HG02571 (cell line): Measurements from ENCODE around the gene PPCS.
A peak's percentile ranks its signal among the peaks of the same experiment; 100 is the strongest.

Experiments
- ATAC-seq: cut with Tn5 transposase; IDR thresholded peaks from one replicate; pipeline ENCODE4 v1.9.1; 2021; ENCODE audit warnings: mild to moderate bottlenecking, moderate library complexity; ENCODE audit not compliant: unreplicated experiment

Gene PPCS

DNA sequence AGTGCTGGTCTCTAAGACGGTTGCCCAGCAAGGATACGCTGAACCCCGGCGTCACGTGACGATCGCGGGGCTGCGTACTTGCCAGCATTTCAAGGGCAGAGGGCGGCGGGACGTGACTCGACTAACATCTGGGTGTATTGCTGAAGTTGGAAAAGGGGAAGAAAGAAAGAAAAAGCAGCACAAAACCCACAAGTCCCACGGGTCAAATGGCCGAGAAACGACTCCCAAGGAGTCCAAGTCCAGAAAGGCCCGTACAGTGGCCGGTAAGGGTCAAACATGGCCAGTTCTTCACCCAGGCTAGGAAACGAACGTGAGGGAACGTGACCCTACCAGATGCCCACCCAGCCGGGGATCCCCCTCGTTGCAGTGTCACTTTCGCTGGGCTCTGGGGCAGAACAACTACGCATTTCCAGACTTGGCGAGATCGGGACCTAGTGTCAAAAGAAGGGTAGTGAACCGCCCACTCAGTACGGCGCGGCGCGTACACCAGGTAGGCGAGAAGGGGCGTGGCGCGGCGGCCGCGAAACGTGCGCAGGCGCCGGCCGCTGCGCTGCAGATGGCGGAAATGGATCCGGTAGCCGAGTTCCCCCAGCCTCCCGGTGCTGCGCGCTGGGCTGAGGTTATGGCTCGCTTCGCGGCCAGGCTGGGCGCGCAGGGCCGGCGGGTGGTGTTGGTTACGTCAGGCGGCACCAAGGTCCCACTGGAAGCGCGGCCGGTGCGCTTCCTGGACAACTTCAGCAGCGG lies at the start of gene PPCS, which contains the start of gene ZMYND12:
TSS of gene PPCS (plus strand) at position 534 of the 744 bp plus-strand sequence. CDS start at position 557, 23 bp downstream.
TSS of gene ZMYND12 (minus strand) at position 13 of the 744 bp plus-strand sequence. CDS start 25 bp downstream, outside the sequence.
- peak; percentile 80 for ATAC-seq

DNA sequence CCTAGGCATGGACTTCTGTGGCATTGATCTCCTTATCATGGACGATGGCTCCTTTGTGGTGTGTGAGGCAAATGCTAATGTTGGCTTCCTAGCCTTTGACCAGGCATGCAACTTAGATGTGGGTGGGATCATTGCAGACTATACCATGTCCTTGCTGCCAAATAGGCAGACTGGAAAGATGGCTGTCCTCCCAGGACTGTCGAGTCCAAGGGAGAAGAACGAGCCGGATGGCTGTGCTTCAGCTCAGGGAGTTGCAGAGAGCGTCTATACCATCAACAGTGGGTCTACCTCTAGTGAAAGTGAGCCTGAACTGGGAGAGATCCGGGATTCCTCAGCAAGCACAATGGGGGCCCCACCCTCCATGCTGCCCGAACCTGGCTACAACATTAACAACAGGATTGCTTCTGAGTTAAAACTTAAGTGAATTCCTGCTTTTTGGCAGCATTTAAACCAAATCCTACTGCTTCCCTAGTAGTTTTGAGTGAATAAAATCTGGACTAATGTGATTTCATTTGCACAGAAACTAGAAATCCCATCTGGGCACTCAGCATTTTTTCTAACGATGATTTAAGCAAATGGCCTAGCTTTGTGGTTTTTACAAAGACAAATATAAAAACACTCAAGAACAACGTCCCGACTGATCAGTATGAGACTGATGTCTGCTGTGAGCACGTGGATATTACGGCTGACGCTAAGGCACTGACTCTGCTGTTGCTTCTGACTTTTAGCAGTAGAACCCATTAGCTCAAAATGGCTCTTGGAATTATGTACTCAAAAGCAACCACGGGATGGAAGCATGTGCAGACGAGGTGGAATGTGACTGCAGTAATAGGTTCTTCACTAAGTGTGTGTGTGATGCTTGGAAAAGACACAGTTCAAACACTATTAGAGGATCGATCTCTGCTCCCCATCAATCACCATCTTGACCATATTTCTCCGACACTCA lies 41.5 kb upstream of the PPCS start:
- ATAC-seq: no peak

DNA sequence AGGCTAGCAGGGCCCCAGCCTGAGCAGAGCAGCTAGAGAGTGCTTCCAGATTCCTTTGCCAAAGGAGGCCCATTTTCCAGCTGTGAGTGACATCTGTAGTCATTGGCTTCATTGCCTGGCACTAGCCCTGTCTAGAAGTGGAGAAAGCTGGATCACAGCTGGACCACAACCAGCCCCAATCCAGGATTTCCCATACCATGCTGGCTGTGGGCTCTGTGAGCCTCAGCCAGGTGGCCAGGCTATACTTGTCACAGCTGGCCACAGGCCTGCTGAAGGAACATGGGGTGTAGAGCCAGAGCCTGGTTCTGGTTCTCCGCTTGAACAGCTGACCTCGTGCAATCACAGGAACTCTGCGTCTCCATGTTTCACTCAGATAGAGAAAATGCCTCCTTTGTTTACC lies 39.2 kb upstream of the PPCS start:
- no peak for ATAC-seq

DNA sequence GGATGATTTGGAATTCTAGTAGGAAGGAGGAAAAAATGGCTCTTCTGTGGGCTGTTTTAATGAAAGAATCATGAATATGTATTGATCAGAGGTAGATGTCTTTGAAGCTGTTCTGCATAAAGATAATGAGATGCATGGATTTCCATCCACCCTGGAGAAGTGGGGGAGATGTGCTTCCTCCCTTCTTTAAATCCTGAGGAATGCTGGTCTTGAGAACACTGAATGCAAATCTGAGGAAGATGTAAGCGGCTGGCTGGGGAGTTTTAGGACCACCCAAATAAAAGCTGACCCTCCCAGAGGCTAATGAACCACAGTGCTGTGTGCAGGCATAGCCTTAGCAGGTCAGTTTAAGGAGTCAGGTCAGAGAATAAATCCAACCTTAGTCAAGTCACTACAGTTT lies 37.8 kb upstream of the PPCS start:
- no peak for ATAC-seq

DNA sequence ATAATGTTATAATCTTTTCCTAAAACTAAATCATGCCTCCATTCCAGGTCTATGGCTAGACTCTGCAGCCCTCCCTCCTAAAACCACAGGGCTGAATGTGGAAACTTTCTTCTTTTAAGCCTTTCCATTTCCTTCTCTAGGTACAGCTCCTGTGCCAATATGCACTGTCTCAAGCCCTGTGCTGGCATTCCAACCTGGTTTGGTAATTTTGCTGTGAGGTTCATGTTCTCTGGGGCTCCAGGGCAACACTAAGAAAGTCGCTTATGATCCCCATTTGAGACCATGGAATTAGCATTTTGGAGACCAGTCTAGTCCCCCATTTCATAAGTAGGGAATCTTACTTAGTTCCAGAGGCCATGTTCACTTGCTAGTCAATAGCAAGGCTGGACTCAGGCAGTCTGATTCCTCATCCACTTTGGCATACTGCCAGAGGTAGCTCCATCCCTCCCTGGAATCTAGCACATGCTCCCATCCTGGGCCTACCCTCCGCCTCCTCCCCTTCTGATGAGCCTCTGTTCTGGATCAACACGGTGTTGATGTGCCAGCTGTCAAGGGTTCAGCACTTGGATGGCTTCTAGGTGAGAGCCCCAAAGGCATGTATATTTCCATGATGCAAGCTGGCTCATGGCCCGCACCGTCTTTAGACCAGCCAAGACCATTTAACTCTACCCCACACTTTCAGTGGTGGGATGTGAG lies 37.1 kb upstream of the PPCS start:
- no peak for ATAC-seq

DNA sequence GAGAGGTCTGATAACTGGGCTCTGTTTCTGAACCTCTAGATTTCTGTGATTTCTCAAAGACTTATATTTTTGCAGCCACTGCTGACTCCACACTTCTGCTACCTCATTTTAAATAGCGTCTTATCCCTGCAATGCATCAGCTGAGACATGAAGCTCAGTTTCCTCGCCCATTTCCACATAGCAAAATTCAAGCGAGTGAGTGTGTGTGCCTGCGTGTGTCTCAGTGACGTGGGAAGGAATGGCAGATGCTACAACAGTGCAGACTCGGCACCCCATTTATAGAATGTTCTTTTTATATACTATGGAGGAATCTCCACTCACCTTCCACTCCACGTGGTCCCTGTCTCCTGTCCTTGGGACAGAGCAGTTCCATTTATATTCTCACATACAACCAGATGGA lies 36.2 kb upstream of the PPCS start:
- ATAC-seq: no peak

DNA sequence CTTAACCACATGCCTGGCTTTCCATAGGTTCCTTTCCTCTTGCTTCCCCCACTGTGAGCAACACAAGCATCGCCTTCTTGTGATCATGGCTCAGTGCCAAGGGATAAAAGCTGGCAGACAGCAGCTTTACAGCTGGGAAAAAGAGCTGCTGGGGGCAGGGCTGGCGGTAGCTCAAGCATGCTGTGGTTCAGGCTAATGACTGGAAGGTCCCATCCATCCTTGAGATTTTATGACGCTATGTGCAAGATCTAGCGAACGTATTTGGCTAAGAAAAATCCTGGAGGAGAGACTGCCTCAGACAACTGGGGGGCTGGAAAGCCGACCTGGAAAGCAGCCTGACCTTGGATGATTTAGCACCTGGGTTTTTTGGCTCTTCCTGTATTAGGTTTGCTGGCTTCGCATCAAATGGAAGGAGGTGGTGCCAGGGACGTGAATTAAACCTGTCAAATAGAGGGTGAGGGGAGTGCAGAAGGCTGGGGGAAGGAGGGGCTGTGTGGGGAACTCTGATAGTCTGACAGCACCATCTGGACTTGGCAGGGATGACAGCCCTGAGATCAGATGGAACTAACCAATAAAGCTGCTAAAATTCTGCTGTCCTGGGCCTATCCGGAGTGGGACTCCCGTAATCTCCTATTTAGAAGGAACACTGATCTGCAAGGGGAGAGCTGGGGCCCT lies 35.3 kb upstream of the PPCS start:
- no peak for ATAC-seq

DNA sequence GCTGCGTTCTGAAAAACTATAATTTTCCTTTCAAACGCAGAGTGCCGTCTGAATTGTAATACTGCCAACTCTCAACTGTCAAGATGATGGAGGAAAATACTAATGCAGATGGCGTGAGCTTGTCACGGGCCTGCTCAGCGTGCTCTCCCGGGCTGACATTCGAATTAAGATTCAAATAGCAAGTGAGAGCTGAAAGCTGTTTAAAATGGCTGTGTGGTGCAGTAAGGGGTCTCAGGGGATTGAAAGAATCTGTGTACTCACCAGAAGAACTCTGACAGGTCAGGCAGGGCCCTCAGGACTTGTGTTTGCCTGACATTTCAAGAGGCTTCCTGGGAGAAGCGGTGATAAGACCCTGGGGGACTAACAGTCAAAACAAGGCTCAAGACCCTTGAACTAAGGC lies 33.6 kb upstream of the PPCS start:
- no peak for ATAC-seq

DNA sequence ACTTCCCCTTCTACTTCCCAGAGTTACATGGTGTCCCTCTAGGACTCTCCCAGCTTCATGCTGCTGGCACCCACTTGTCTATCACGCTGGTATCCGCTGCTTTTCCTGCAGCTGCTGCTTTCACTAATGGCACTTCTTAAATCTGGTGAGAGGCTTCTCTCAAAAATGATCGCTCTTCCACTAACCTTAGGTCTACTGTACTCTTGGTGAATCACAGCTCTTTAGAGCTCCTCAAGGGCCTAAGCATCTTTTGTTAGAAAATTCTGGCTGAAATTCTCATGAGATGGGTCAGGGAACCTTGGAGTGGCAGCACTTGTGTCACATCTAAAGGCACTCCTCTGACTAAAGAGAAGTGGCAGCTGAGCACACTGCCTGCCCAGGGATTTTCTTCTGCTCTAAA lies 32.7 kb upstream of the PPCS start:
- no peak for ATAC-seq

DNA sequence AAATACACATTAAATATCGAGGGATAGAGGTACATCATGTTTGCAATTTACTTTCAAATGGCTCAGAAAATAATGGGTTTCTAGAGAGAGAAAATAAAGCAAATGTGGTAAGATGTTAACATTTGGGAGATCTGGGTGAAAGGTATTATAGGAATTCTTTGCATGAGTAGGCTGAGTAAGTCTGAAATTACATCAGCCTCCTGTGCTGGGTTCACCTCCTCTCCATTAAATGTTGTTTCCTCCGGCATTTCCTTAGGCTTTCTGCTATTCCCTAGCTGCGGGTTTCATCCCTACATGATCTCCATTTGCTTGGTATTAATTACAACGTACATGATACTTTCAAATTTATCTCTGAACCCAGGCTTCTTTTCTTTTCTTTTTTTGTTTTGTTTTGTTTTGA lies 32.1 kb upstream of the PPCS start:
- no peak for ATAC-seq

DNA sequence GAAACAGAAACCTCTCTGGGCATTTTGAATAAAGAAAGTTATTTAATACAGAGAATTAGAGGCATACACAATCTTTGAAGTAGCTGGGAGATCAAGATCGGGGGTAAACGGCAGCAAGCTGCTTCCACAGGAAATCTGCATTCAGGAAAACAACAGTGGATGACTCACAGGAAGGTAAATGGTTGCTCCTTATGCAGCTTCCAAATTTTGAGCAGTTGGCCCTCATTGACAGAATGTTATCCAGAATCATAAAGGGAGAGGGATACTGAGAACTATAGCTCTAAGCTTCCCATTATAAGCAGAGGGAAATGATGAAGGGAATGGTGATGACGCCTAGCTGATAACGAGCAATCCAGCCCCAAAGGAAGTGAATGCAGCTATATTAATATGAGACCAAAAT lies 29.1 kb upstream of the PPCS start:
- ATAC-seq: no peak

DNA sequence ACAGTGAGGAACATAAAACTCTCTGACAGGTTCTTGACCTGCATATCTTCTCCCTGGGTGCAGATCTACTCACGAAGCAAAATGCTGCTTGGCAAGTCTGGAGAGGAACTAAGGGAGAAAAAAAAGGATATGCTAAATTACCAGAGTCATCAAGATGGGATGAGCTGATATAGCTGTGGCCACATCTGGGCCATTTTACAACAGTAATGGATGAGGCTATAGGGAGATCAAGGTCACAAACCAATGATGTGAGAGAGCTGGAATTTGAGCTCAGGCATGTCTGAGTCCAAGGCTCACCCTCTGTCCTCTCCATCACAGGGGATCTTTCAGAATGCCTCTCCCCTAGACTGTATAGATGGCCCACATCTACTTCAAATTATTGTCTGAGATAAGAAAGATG lies 26.7 kb upstream of the PPCS start:
- no peak for ATAC-seq

DNA sequence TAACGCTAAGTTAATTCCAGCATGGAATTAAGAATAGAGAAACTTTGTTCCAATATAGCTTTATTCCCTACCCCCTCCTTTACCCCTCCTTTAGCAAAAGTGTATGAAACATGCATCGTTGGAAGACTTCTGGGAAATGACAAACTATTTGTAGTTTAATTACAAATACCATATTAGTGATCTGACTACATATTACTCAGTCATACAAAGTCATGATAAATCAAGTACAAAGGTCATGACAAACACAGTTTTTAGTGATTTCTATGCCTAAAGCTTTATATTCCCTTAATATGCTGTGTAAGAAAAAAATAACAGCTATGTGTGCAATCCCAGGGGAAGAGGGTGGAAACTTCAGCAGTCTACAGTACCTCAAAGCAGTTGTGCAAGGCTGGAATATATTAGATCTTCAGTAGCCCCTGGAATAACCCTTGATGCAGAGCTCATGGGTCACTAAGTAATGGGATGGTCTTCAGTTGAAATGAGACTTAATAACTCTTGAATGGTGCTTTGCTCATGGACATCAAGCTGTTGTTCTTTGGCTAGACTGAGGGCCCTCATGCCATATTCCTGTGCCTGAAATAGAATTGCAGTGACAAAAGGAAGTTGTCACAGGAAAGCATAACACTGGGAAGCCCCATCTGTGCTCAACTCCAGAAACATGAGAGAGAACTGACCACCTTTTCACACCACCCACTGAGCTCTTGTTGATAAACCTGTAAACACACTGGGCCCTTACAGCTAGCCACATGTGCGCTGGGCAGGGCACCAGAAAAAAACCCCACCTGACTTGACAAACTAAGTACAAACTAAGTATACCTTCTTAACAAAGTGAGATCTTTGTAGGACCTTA lies 25.8 kb upstream of the PPCS start:
- ATAC-seq: no peak

DNA sequence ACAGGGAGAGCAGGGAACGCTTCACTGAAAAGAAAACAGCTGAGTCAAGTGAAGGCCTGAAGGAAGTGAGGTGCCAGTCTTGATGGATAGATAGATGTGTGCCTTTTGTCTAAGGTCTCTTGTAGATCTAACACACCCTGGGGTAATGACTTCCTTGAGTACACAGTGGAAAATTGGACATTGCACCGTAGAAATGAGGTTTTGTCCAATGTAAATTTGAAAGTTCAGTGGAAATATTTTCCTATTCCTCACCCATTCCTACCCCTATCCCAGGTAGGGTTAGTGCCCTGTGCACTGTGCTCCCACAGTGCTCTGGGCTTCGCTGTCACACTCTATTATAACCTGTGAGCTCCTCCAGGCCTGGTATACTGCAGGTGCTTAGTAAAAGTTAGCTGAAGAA lies 24.8 kb upstream of the PPCS start:
- no peak for ATAC-seq

DNA sequence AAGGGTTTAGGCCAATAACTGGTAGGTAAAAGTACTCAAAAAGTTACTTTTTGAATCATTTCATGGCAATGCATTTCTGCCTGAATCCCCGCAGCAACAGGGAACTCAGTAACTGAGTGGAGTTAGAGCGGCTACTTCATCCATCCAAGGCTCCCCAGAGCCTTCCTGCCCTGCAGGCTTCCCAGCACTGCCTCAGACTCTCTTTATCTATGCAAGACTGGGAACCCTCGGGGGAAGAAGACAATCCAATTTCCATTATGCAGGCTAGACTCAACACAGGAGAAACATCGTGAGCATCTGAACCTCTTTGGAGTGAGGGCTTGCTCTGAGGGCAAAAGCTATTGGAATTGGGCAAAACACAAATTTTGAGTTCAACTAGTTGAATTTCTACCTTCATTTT lies 23.6 kb upstream of the PPCS start:
- no peak for ATAC-seq

DNA sequence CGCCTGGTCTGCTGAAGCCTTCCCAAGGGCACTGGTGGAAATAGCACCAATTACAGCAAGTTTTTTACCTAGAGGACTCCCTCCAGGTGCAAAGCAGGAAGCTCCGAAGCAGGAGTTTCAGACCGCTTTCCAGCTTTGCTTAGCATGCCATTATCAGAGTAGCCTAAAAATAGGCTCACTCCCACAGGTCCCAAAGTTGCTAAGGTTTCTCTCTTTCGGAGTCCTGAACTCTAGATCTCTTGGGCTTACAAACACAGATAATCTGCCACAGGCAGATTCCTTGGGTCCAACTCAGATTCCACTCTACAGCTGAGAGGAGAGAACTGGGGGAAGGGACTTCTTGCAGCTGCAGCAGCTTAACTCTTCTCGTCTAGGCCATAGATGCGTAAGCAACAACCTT lies 23.0 kb upstream of the PPCS start:
- no peak for ATAC-seq

DNA sequence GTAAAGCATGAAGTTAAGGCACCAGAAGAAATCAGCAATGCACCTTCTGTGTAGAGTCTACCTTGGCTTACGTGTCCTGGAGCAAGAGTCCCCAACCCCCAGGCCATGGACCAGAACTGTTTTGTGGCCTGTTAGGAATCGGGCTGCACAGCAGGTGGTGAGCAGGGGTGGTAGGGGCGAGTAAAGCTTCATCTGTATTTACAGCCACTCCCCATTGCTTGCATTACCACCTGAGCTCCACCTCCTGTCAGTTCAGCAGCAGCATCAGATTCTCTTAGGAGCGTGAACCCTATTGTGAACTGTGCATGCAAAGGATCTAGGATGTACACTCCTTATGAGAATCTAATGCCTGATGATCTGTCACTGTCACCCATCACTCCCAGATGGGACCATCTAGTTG lies 22.0 kb upstream of the PPCS start:
- ATAC-seq: no peak

DNA sequence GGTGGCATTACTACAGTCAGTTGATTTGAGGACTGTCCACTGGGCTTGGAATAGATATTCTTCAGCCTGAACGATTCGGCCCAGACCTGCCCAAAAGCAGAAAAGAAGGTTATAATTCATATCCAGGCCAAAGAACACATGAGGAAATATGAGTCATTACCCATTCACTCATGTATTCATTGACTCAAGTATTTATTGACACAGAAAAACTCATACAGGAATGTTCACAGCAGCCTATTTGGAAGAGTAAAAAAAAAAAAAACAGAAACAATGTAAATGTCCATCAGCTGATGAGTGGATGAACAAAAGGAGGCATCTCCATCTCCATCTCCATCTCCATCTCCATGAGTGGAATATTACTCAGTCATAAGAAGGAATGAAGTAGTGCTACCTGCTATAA lies 16.4 kb upstream of the PPCS start:
- ATAC-seq: no peak

DNA sequence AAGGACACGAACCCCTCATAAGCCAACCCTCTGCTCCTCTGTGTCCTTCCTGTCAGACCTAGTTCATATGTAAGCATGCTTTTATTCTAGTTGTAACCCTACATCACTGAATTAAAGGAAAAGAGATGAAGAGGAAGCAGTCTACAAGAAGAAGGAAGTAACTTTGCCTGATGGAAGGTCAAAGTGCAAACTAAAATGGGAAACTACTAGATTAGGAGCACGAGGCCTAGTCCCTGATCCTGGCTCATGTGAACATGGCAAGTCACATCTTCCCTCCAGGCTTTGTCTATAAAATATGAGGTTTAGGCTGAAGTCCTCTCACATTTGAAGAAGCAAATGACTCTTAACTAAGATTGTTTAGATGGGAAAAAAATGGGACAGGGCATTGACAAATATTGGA lies 13.7 kb upstream of the PPCS start:
- no peak for ATAC-seq

DNA sequence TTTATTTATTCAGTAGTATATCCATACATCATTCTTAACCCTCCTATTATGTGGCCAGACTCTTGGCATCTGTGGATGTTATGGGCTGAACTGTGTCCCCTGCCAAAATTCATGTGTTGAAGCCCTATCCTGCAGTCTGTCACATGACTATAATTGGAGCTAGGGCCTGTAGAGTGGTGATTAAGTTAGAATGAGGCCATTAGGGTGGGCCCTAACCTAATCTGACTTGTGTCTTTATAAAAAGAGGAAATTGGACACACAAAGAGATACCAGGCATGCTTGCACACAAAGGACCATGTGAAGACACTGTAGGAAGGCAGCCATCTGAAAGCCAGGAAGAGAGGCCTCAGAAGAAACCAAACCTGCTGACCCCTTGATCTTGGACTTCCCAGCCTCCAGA lies 7.1 kb upstream of the PPCS start:
- no peak for ATAC-seq
